H1 (cell line): ENCODE results near the gene PDE1C. TPM values are rescaled to one million over a fixed set of nuclear protein-coding genes. Genes with fewer than 3 reads are reported as not detected.

ENCODE experiments used
- CBX8 ChIP-seq: fragments of 300-800, 300-1000 bp; sonication (generic); IDR thresholded peaks from 2 replicates; pipeline ENCODE4 v1.7.1; 2016; ENCODE audit warnings: low read depth, low read length, borderline replicate concordance
- SIN3A ChIP-seq, 2 experiments: IDR thresholded peaks in 1 of 2; conservative IDR thresholded peaks in 1 of 2; 2 replicates each; pipeline ENCODE4 v1.6.1; 2011 to 2012; ENCODE audit warnings: low read length in 2 of 2, improper control_type of control experiment in 1 of 2, low read depth in 1 of 2, mild to moderate bottlenecking in 1 of 2
- polyA plus RNA-seq, 7 experiments: library from polyadenylated mRNA; depleted of rRNA in 3 of 7; stranded (reverse) in 5 of 7; unstranded in 2 of 7; fragments of >200 nt in 5 of 7; fragments of 200-250 nt in 2 of 7; gene quantifications; 1 replicate in 5 of 7; 2 replicates in 1 of 7; 4 replicates in 1 of 7; pipeline versions ENCODE4 v1.2.1 to v1.2.3, GENCODE V29; 2011 to 2013; ENCODE audit warnings: missing spikeins in 2 of 7, mixed read lengths in 2 of 7
- total RNA-seq: library from RNA; stranded (reverse); fragmentation: NEBNext Ultra II Directional; extraction: Animal tissue kit (Norgen Biotek cat#: 25700); gene quantifications from 2 replicates; pipeline ENCODE4 v1.2.1, GENCODE V29; 2021

PDE1C gene
- total and polyA plus RNA-seq, 2 of the 8 experiments (the other 6 are each of a cell fraction or from before 2014, with no cell fraction given), result 0.11 to 1.1 TPM

DNA sequence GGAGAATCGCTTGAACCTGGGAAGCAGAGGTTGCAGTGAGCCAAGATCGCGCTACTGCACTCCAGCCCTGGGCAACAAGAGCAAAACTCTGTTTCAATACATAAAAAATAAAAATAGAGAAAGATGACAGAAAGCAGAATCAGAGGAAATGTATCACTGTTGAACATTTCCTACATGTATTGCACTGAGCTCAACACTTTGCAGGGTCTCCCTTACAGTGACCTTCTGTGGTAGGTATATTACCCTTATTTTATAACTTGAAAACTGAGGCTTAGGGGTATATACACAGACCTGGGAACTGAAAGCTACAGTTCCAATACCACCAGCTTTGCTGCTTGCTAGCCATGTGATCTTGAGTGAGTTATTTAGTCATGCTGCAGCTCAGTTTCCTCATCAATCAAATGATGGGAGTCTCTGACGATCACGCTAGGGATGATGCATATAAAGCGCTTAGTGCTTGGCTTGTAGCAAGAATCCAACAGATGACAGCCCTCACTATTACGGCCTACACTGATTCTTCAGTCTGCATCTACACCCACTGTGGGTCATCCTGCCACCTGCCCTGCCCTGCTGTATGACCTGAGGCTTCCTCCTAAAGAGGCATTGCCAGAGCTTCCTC is 99.0 kb downstream of the PDE1C start (continued):
- no peak for TF ChIP-seq SIN3A (conservative IDR thresholded peaks at IDR 0.05 in 1 of 2, IDR thresholded peaks at IDR 0.05 in 1 of 2; ENCODE audit: low read depth in 1 of 2, low read length in 2 of 2)
- no peak for TF ChIP-seq CBX8
- TF ChIP-seq, all 59 proteins: peak for 0
